GM19240 (cell line): ENCODE results near the gene STOM.

ENCODE experiments used
- DNase-seq: peaks from one replicate; pipeline ENCODE4 v3.0.0; 2011; ENCODE audit warnings: low spot score; ENCODE audit not compliant: insufficient read length

The STOM gene

GRCh38 chr9:121289026-121289771 lies 80.9 kb downstream of the STOM start:
- DNase-seq, result no peak
